HG03045 (cell line): ENCODE data around the gene SLX4IP.

Source experiments
- ATAC-seq: cut with Tn5 transposase; IDR thresholded peaks from one replicate; pipeline ENCODE4 v1.9.1; 2021; ENCODE audit warnings: mild to moderate bottlenecking, moderate library complexity; ENCODE audit not compliant: unreplicated experiment

SLX4IP gene

DNA sequence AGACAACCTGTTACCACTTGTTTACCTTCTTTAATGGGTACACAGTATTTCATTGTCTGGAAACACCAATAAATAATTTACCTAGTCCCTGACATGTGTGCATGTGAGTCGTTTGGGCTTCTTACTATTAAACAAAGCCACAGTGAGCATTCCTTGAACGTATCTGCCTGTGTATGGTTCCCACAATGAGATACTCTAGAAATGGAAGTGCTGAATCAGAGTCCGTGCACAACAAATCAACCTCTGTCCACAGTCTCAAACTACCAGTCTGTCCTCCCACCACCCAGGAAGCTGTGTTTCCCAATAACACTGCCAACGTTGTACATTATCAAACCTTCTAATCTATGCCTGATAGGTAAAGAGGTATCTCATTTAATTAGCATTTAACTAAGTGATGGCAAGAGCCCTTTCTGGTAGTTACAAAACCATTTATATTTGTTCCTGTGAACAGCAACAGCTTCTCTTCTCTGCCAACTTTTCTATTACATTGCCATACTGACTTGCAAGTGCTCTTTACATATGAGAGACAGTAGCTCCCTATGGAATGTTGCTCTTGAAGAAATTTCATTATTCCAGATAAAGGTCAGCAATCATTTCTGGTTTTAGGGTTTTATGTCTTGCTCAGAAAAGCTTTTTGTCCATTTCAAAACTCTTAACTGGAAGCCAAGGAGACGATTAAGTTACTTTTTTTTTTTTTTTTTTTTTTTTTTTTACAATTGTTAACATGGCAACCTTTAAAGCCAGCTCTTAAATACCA lies 223.9 kb downstream of the SLX4IP start:
- no peak for ATAC-seq

GRCh38 chr20:10659651-10660601 lies 224.8 kb downstream of the SLX4IP start:
- no peak for ATAC-seq

DNA sequence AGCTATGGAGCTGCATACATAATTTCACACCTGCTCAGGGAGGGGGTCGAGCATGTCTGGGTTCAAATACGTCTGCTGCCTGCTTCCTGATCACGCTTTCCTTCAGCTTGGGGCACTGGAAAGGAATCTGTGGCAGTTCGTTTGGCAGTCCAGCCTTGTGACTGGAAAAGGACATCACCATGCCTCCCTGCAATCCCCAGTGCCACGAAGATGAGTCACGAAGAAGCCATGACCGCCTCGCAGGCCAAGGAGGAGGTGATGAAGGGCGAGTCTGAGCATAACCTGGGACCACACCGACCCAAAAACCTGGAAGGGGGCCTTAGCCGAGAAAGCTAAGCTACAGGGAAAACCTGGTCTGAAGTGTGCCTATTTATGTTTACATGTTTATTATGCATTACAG lies 225.6 kb downstream of the SLX4IP start:
- ATAC-seq, result no peak

- no peak for ATAC-seq
Observed at GRCh38 chr20:10661261-10661660, 226.2 kb downstream of the SLX4IP start.

GRCh38 chr20:10662151-10662550 lies 227.0 kb downstream of the SLX4IP start:
- no peak for ATAC-seq

- ATAC-seq, result no peak
Observed at GRCh38 chr20:10662661-10663458, 227.8 kb downstream of the SLX4IP start.

GRCh38 chr20:10663756-10664155 lies 228.7 kb downstream of the SLX4IP start:
- ATAC-seq, result no peak

- ATAC-seq, result no peak
Observed at GRCh38 chr20:10665027-10665561, 230.0 kb downstream of the SLX4IP start.

- no peak for ATAC-seq
Observed at GRCh38 chr20:10665791-10666190, 230.7 kb downstream of the SLX4IP start.

DNA sequence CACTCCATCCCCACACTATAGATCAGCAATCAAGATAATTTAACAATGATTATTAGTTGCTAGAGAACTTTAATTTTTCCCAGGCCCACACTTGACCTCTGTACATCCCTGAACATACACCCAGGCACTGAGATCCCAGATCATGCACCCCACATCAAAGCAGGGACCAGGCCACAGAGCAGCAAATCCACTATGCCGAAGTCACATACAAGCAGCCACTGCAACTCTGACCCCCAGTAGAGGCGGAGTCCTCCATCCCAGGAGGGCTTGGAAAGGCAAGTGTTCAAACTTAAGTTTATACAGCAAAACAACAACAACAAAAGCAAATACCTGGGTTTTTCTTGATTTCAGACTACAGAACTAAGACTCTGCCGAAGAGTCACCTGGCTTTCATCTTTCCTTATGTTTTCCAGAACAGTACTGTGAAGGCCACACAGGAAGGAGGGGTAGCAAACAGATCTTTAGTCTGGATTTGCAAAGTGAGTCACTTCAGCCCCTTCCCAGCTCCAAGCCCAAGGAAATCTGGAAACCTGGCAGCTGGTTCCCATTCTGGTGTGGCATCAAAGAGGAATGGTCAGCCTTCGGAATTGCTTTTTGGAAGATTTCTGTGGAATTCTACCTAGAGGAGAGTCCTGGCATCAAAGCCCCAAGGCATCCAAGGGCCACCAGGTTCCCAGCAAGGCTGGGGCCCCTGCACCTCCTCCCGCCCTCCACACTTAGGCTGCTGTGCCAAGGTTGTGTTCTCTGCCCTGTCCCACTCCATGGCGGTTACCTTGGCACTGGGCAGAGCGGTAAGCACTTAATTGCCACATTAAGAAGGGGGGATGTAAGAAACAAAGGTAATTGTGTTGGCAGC lies 231.3 kb downstream of the SLX4IP start:
- ATAC-seq, result no peak

DNA sequence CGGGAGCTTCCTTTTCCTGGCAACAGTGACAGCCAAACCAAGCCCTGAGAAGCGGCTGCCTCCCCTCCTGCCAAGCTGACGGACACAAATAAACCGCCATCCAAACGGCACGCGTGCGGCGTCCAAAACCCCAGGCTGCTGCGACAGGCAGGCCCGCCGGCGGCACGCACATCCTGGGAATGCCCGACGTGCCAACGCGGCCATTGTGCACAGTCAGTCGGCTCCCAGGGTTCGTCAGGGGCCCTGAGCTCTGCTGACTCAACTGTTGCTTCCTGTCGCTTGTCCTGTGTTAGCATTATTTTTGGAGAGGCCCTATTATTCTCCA lies 231.9 kb downstream of the SLX4IP start:
- ATAC-seq, result no peak

GRCh38 chr20:10667560-10668167 lies 232.6 kb downstream of the SLX4IP start:
- ATAC-seq, result no peak

DNA sequence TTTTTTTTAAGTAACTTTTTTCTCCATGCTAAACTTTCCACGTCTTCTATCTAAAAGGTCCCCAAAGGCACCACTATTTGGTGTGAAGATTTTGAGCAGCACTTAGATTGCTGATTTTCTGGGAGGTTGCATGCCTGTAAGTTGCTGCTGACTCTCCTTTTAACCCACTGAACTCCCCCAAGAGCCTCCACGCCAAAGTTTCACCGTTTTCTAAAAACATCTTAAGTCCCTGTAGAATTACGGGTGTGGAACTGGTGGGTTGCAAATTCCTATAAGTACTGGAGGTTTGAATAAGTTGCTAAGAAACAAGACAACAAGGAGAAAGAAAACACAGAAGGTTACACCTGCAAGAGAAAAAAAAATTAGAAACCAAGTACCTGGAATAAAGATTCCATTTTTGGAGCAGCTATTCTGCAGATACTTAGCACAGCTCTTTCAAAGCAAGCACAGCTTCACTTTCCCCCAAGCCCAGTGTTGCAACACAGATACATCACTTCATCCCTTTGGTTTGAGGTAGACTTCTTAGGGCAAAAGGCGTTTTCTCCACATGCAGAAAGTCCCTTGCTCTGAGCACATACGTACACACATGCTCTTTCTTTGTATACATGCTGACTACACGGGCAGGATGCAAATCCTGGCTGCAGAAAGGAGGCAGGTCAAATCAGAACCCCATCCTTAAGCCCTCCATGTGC lies 233.7 kb downstream of the SLX4IP start:
- ATAC-seq, result no peak

- ATAC-seq, result no peak
Observed at GRCh38 chr20:10669843-10670446, 234.8 kb downstream of the SLX4IP start.

DNA sequence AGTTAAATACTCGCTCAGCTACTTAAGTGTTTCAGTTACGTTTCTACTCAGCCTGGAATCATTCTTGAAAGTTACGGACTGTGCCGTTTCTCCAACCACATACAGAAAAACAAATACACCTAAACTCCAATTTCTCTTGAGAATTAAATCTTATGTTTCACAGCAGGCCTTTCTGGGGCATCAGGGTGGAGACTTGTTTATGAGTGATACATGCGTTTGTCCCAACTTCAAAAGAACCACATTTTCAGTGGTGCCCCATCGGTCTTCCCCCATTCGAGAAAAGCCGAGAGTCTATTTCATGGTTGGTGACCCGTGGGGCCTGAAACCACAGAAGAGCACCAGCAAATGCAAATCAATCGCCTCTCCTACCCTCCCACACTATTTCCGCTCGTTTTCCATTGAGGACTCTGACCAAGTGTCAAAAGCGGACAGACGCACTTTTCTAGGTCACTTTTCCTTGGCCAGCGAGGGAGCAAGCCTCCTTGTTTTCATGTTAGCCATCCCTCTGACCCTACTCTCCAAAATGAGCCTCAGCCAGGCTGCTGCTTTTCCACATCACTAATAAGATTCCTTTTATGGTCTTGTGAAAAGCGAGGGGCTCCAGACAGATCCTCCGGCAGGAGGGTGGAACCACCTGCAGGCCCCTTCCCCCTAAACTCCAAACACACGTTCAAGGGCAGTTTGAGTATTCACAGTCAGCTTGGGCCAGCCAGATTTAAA lies 235.6 kb downstream of the SLX4IP start:
- peak; percentile 30 for ATAC-seq

DNA sequence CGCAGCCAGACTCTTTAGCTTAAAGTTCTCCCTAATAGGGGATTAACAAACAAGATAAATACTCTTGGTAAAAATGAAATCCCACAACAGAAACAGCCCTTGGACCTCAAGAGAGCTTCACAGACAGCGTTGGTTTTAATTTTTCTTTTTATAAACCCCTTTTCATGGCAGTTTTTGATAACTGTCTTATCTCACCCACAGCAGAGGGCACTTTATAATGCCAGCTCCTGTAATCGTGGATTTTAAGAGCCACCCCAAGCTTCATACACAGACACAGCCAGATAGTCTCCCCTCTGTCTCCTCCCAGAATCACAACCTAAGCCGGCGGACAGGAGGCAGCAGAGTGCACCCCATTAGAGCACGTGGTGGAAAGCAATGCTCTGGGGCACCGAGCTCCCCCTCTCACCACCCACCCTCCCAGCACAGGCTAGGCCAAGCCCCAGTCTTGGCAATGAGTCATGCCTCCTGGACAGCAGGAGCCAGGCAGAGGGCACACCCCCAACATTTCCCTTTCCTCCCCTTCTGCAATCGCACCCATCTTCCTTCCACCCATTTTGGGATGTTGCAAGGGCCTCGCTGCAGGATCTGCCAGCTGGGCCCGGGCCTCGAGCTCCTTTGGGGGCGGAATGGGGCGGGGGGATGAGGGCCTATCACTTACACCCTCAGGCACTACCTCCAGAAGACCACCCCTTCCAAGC lies 236.3 kb downstream of the SLX4IP start:
- peak; percentile 21 for ATAC-seq

GRCh38 chr20:10671919-10672623 lies 237.0 kb downstream of the SLX4IP start:
- no peak for ATAC-seq
